HEK293 (cell line): ENCODE results near the gene PRSS1.
"Not testable (repeated sequence)": the region's sequence is repeated elsewhere in the genome, so short reads cannot be mapped to it uniquely, and the experiment has no call there.

Experiments used
- CTCF ChIA-PET: fragments of 350-600 bp; formaldehyde crosslinking; extraction: SDS; loops from one replicate; lab custom pipeline; 2021; ENCODE audit warnings: antibody characterized with exemption; lab: Yijun Ruan, JAX
- POLR2A ChIA-PET: fragments of 300-600 bp; formaldehyde crosslinking; extraction: SDS; loops from one replicate; lab custom pipeline; 2020; ENCODE audit warnings: antibody characterized with exemption, inconsistent platforms; lab: Yijun Ruan, JAX
- H3K27ac ChIP-seq: fragments of 200-500 bp; sonication (Bioruptor generic); 2 replicates; pipeline ENCODE4 v1.5.1; 2014; ENCODE audit warnings: low read depth, low read length, control low read depth, inconsistent platforms; ENCODE audit errors: extremely low read depth
- H3K36me3 ChIP-seq, 2 experiments: fragments of 200-500 bp in 1 of 2; sonication (Bioruptor generic) in 1 of 2; 1 replicate in 1 of 2; 2 replicates in 1 of 2; pipeline ENCODE4 v1.5.1; 2014 to 2017; ENCODE audit warnings: inconsistent platforms in 2 of 2, low read length in 2 of 2; ENCODE audit not compliant: control insufficient read depth in 2 of 2, insufficient read depth in 1 of 2
- H3K4me1 ChIP-seq: fragments of 200-500 bp; sonication (Bioruptor generic); 2 replicates; pipeline ENCODE4 v1.5.1; 2014; ENCODE audit warnings: mild to moderate bottlenecking, low read length, inconsistent platforms; ENCODE audit not compliant: control insufficient read depth, insufficient read depth
- H3K4me3 ChIP-seq: 2 replicates; pipeline ENCODE4 v1.5.1; 2011; ENCODE audit warnings: low read depth, mild to moderate bottlenecking, control low read depth, low read length, moderate library complexity
- H3K9me3 ChIP-seq: fragments of 200-500 bp; sonication (Bioruptor generic); 2 replicates; pipeline ENCODE4 v1.5.1; 2014; ENCODE audit warnings: low read depth, low read length, inconsistent platforms; ENCODE audit not compliant: control insufficient read depth, insufficient read depth
- GLI2 ChIP-seq: fragments of 450-650 bp; formaldehyde crosslinking; IDR thresholded peaks from 2 replicates; pipeline ENCODE4; 2017; ENCODE audit warnings: missing biosample characterization, missing genetic modification characterization, low read depth, borderline replicate concordance
- HOXA7 ChIP-seq: sonication (generic); formaldehyde crosslinking; IDR thresholded peaks from 2 replicates; pipeline ENCODE4 v1.8.1; 2022; ENCODE audit warnings: missing genetic modification reagents, borderline replicate concordance
- KLF1 ChIP-seq: fragments of 450-650 bp; formaldehyde crosslinking; IDR thresholded peaks from 2 replicates; pipeline ENCODE4 v1.5.1; 2016; ENCODE audit warnings: missing biosample characterization, missing genetic modification characterization
- TRIM28 ChIP-seq: IDR thresholded peaks from 2 replicates; pipeline ENCODE4 v1.6.1; 2011; ENCODE audit warnings: low read length, control low read depth, borderline replicate concordance
- ZBTB8A ChIP-seq: fragments of 450-650 bp; formaldehyde crosslinking; IDR thresholded peaks from 2 replicates; pipeline ENCODE4 v1.5.1; 2016; ENCODE audit warnings: missing biosample characterization, missing genetic modification characterization
- ZFP69B ChIP-seq: fragments of 450-650 bp; formaldehyde crosslinking; IDR thresholded peaks from 2 replicates; pipeline ENCODE4 v1.5.1; 2016; ENCODE audit warnings: missing biosample characterization, missing genetic modification characterization
- ZNF2 ChIP-seq: fragments of 450-650 bp; formaldehyde crosslinking; IDR thresholded peaks from 2 replicates; pipeline ENCODE4 v1.5.1; 2016; ENCODE audit warnings: missing biosample characterization, missing genetic modification characterization
- ZNF366 ChIP-seq: fragments of 450-650 bp; formaldehyde crosslinking; conservative IDR thresholded peaks from 2 replicates; pipeline ENCODE4 v1.5.1; 2016; ENCODE audit warnings: missing biosample characterization, missing genetic modification characterization
- ZNF529 ChIP-seq: fragments of 450-650 bp; formaldehyde crosslinking; IDR thresholded peaks from 2 replicates; pipeline ENCODE4 v1.5.1; 2017; ENCODE audit warnings: missing genetic modification characterization, missing biosample characterization; ENCODE audit not compliant: insufficient replicate concordance
- ZNF571 ChIP-seq: fragments of 450-650 bp; formaldehyde crosslinking; IDR thresholded peaks from 2 replicates; pipeline ENCODE4 v1.5.0; 2017; ENCODE audit warnings: missing biosample characterization, missing genetic modification characterization
- ZNF658 ChIP-seq: fragments of 450-650 bp; formaldehyde crosslinking; IDR thresholded peaks from 2 replicates; pipeline ENCODE4; 2016; ENCODE audit warnings: missing biosample characterization, missing genetic modification characterization
- ZNF747 ChIP-seq: fragments of 450-650 bp; formaldehyde crosslinking; IDR thresholded peaks from 2 replicates; pipeline ENCODE4 v1.5.1; 2016; ENCODE audit warnings: missing biosample characterization, missing genetic modification characterization
- ZNF776 ChIP-seq: fragments of 450-650 bp; formaldehyde crosslinking; IDR thresholded peaks from 2 replicates; pipeline ENCODE4 v1.5.0; 2017; ENCODE audit warnings: missing biosample characterization, missing genetic modification characterization, borderline replicate concordance
- TF ChIP-seq, protein P1 (sequence below): fragments of 450-650 bp; formaldehyde crosslinking; IDR thresholded peaks from 2 replicates; pipeline ENCODE4 v1.5.1; 2016; ENCODE audit warnings: missing biosample characterization, missing genetic modification characterization
- TF ChIP-seq, protein P2 (sequence below): fragments of 450-650 bp; formaldehyde crosslinking; IDR thresholded peaks from 2 replicates; pipeline ENCODE4 v1.5.1; 2016; ENCODE audit warnings: missing biosample characterization, missing genetic modification characterization
- TF ChIP-seq, protein P3 (sequence below): fragments of 450-650 bp; formaldehyde crosslinking; IDR thresholded peaks from 2 replicates; pipeline ENCODE4 v1.5.1; 2016; ENCODE audit warnings: missing biosample characterization, missing genetic modification characterization

Gene PRSS1

DNA sequence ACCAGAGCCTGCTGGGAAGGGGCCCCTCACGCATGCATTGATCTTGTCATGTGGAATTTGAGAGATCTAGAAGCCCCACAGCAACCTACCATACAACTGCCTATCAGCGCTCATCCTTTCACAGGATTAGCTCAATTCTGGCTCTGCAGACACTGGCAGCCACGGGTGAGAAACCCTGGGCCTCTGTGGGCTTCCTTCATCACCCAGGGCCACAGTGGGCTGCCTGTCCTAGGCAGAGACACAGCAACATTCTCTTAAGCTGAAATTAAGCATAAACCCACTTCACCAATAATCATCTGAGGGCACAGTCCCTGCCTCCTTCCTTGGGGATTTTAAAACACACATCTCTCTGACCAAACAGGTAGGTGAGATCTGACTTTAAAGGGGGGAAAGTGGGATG lies 18.2 kb downstream of the PRSS1 start:
- H3K4me1 ChIP-seq: no peaks in the 10 kb centered on the region
- TF ChIP-seq ZNF571 (tag by site-specific recombination) (no peak), HOXA7 (CRISPR knock-in tag) (no peak), GLI2 (tag by site-specific recombination) (no peak), ZNF2 (tag by site-specific recombination) (no peak)
- no peaks in the 10 kb centered on the region for H3K9me3 ChIP-seq
- H3K27ac ChIP-seq: no peak overlapping the region
- ChIA-PET CTCF (interaction anchor here (1.5 kb wide), 1 partner anchor 16 kb away, joined by 10 read pairs; no protein-coding TSS in a partner anchor), POLR2A (no interaction called here)
- H3K4me3 ChIP-seq: no peak overlapping the region
- no peaks in the 10 kb centered on the region for H3K36me3 ChIP-seq

DNA sequence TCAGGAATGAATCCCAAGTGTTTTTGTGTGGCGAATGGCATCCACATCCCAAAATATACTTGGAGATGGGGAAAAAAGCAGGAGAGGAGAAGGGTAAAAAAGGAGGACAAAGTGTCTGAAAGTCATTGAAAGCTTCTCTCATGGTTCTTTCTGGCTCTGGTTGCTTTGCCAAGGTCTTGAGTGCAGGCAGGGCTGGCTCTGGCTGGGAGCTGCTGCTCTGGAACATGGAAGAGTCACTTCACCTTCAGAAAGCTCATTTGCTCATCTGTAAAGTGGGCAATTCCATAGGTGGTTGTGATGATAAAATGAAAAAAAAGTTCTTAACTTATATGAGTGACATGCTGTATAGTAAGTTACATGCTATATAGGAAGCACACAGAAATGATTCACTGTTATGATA lies 18.6 kb downstream of the PRSS1 start:
- no peaks in the 10 kb centered on the region for H3K4me1 ChIP-seq
- POLR2A ChIA-PET: no interaction called here
- CTCF ChIA-PET: interaction anchor here (1.5 kb wide), 1 partner anchor 15 kb away, joined by 10 read pairs; no protein-coding TSS in a partner anchor

DNA sequence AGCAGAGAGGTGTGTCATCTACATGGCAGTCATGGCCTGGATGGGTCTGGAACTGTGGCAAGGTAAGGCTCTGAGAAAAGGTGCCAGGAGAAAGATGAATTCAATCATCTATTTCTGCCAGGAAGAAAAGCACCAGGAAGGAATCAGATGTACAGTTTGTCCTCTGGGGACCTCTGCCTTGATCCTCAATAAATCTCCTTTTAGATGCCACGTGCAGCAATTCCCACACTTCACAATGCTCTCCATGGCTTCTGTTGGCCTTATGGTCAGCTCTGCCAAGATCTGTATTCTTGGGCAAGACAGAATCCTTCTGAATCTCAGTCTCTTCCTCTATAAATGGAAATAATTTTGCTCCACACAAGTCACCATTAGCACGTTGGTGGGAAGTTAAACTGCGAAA lies 19.6 kb downstream of the PRSS1 start:
- H3K9me3 ChIP-seq, H3K4me1 ChIP-seq, H3K27ac ChIP-seq, H3K4me3 ChIP-seq, H3K36me3 ChIP-seq, POLR2A ChIA-PET: not testable (repeated sequence)
- CTCF ChIA-PET: interaction anchor here (1.5 kb wide), 1 partner anchor 14 kb away, joined by 10 read pairs; no protein-coding TSS in a partner anchor

More for the DNA sequence above, 18.6 kb downstream of the PRSS1 start:
- TF ChIP-seq TRIM28: no peak
- TF ChIP-seq ZNF366 (tag by site-specific recombination): no peak
- no peak for TF ChIP-seq ZNF747
- TF ChIP-seq ZFP69B (tag by site-specific recombination): no peak
- TF ChIP-seq, protein P1, sequence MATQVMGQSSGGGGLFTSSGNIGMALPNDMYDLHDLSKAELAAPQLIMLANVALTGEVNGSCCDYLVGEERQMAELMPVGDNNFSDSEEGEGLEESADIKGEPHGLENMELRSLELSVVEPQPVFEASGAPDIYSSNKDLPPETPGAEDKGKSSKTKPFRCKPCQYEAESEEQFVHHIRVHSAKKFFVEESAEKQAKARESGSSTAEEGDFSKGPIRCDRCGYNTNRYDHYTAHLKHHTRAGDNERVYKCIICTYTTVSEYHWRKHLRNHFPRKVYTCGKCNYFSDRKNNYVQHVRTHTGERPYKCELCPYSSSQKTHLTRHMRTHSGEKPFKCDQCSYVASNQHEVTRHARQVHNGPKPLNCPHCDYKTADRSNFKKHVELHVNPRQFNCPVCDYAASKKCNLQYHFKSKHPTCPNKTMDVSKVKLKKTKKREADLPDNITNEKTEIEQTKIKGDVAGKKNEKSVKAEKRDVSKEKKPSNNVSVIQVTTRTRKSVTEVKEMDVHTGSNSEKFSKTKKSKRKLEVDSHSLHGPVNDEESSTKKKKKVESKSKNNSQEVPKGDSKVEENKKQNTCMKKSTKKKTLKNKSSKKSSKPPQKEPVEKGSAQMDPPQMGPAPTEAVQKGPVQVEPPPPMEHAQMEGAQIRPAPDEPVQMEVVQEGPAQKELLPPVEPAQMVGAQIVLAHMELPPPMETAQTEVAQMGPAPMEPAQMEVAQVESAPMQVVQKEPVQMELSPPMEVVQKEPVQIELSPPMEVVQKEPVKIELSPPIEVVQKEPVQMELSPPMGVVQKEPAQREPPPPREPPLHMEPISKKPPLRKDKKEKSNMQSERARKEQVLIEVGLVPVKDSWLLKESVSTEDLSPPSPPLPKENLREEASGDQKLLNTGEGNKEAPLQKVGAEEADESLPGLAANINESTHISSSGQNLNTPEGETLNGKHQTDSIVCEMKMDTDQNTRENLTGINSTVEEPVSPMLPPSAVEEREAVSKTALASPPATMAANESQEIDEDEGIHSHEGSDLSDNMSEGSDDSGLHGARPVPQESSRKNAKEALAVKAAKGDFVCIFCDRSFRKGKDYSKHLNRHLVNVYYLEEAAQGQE (tag by site-specific recombination): no peak
- no peak for TF ChIP-seq KLF1 (tag by site-specific recombination)
- no peak for TF ChIP-seq ZNF658 (tag by site-specific recombination)
- no peak for TF ChIP-seq ZNF2 (tag by site-specific recombination)
- TF ChIP-seq, protein P2, sequence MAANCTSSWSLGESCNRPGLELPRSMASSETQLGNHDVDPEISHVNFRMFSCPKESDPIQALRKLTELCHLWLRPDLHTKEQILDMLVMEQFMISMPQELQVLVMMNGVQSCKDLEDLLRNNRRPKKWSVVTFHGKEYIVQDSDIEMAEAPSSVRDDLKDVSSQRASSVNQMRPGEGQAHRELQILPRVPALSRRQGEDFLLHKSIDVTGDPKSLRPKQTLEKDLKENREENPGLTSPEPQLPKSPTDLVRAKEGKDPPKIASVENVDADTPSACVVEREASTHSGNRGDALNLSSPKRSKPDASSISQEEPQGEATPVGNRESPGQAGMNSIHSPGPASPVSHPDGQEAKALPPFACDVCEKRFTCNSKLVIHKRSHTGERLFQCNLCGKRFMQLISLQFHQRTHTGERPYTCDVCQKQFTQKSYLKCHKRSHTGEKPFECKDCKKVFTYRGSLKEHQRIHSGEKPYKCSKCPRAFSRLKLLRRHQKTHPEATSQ (tag by site-specific recombination): no peak
- TF ChIP-seq, all 188 proteins: peak for 0
- Histone ChIP-seq H3K4me3 (no peak overlapping the region), H3K36me3 (no peaks in the 10 kb centered on the region), H3K9me3 (no peaks in the 10 kb centered on the region), H3K27ac (no peak overlapping the region)

DNA sequence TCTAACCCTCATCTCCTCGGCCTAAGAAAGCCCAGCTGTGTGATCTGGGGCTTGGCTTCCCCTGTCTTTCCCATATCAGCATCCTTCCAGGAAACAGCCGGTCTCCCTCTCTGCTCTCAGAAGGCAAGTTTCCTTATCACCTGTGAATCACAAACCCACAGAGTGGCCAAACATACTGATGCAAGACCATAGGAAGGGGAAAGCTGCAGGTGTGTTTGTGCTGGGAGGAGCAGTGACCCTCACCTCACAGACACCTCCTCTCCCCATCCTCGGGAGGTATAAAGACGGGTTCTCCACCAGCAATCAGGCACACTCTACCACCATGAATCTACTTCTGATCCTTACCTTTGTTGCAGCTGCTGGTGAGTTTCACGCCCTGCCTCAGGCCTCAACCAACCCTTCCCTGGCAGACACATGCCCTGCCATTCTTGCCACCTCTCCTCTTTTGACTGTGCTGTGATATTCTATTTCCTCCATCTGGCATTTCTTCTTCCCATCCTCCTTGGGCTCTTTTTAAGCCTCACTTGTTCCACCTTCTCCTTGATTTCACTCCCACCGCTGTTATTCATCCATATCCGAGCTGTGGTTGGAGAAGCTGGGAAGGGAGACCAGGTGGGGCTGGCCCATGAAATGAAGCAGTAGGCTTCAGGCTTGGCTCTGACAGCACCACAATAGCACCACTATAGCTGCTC lies 21.5 kb downstream of the PRSS1 start, which contains the start of gene PRSS2:
Gene PRSS2, plus strand, starts transcription at position 310 of the 692 bp plus-strand sequence. Its CDS starts 13 bp downstream, at position 323.
- Histone ChIP-seq H3K4me1 (no peaks in the 10 kb centered on the region), H3K4me3 (no peak within 1 kb of the TSS), H3K36me3 (no peaks in the 10 kb centered on the region), H3K27ac (no peak within 1 kb of the TSS), H3K9me3 (no peaks in the 10 kb centered on the region)
- ChIA-PET CTCF (interaction anchor here (0.7 to 3.4 kb wide), 3 partner anchors 12 to 189 kb away, joined by 3 to 26 read pairs (median 6); no protein-coding TSS in a partner anchor), POLR2A (no interaction called here)
- TF ChIP-seq ZNF529 (tag by site-specific recombination): no peak
- no peak for TF ChIP-seq ZNF776
- no peak for TF ChIP-seq ZBTB8A (tag by site-specific recombination)
- TF ChIP-seq, protein P3, sequence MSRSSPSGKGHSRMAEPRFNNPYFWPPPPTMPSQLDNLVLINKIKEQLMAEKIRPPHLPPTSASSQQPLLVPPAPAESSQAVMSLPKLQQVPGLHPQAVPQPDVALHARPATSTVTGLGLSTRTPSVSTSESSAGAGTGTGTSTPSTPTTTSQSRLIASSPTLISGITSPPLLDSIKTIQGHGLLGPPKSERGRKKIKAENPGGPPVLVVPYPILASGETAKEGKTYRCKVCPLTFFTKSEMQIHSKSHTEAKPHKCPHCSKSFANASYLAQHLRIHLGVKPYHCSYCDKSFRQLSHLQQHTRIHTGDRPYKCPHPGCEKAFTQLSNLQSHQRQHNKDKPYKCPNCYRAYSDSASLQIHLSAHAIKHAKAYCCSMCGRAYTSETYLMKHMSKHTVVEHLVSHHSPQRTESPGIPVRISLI: no peak
